GM23338 (cell line): ENCODE data around the gene CTCFL. TPM values are rescaled to one million over a fixed set of nuclear protein-coding genes. Genes with fewer than 3 reads are reported as not detected.
"Not testable (repeated sequence)": the region's sequence is repeated elsewhere in the genome, so short reads cannot be mapped to it uniquely, and the experiment has no call there.

Source experiments
- ATAC-seq: fragments of 200-7000 bp; cut with Tn5 transposase; 3 replicates; pipeline ENCODE4 v1.9.1; 2020
- DNase-seq: peaks from one replicate; pipeline ENCODE4 v3.0.0-alpha.2; 2015; ENCODE audit warnings: low spot score
- H2AFZ ChIP-seq: fragments of 200-600 bp; sonication (generic); 2 replicates; pipeline ENCODE4 v1.8.0; 2016; ENCODE audit warnings: antibody characterized with exemption, mild to moderate bottlenecking, moderate library complexity
- H3F3A ChIP-seq: fragments of 200-600 bp; sonication (generic); replicated peaks from 2 replicates; pipeline ENCODE4 v1.8.0; 2017; ENCODE audit warnings: antibody characterized with exemption, mixed run types, low read depth
- H3K27ac ChIP-seq: fragments of 200-600 bp; sonication (generic); 2 replicates; pipeline ENCODE4 v1.6.1; 2016; ENCODE audit warnings: low read depth
- H3K27me3 ChIP-seq: fragments of 200-600 bp; sonication (generic); 2 replicates; pipeline ENCODE4 v1.8.0; 2016; ENCODE audit warnings: mild to moderate bottlenecking, mixed run types, moderate library complexity; ENCODE audit not compliant: insufficient read depth
- H3K36me3 ChIP-seq: fragments of 200-600 bp; sonication (generic); 2 replicates; pipeline ENCODE4 v1.8.0; 2016; ENCODE audit warnings: mild to moderate bottlenecking; ENCODE audit not compliant: insufficient read depth
- H3K4me1 ChIP-seq: fragments of 200-600 bp; sonication (generic); 2 replicates; pipeline ENCODE4 v1.8.0; 2016; ENCODE audit warnings: mild to moderate bottlenecking, moderate library complexity; ENCODE audit not compliant: insufficient read depth
- H3K4me2 ChIP-seq: fragments of 200-600 bp; sonication (generic); 2 replicates; pipeline ENCODE4 v1.7.1; 2017; ENCODE audit warnings: mixed run types
- H3K4me3 ChIP-seq: fragments of 200-600 bp; sonication (generic); 2 replicates; pipeline ENCODE4 v1.6.1; 2016; ENCODE audit warnings: mixed run types
- H3K79me2 ChIP-seq: fragments of 200-600 bp; sonication (generic); replicated peaks from 2 replicates; pipeline ENCODE4 v1.8.0; 2017; ENCODE audit warnings: mild to moderate bottlenecking; ENCODE audit not compliant: insufficient read depth
- H3K9me2 ChIP-seq: fragments of 200-600 bp; sonication (generic); 2 replicates; pipeline ENCODE4 v1.8.0; 2017; ENCODE audit not compliant: insufficient read depth
- H4K20me1 ChIP-seq: fragments of 200-600 bp; sonication (generic); replicated peaks from 2 replicates; pipeline ENCODE4 v1.8.0; 2017; ENCODE audit warnings: mild to moderate bottlenecking; ENCODE audit not compliant: insufficient read depth
- H3K27ac Mint-ChIP-seq: 2 replicates; pipeline ENCODE4 v1.8.0; 2020; ENCODE audit warnings: inconsistent platforms, mild to moderate bottlenecking, moderate library complexity, mixed read lengths
- H3K27me3 Mint-ChIP-seq: 3 replicates; pipeline ENCODE4 v1.8.0; 2022; ENCODE audit warnings: low read depth, mild to moderate bottlenecking, moderate library complexity, mixed read lengths, inconsistent platforms; ENCODE audit not compliant: insufficient read depth, poor library complexity
- H3K36me3 Mint-ChIP-seq: 3 replicates; pipeline ENCODE4 v1.8.0; 2021; ENCODE audit warnings: low read depth, mild to moderate bottlenecking, inconsistent platforms, moderate library complexity, mixed read lengths
- H3K4me1 Mint-ChIP-seq: 3 replicates; pipeline ENCODE4 v1.8.0; 2020; ENCODE audit warnings: mild to moderate bottlenecking, inconsistent platforms, mixed read lengths
- H3K4me3 Mint-ChIP-seq: 3 replicates; pipeline ENCODE4 v1.8.0; 2021; ENCODE audit warnings: moderate library complexity, mild to moderate bottlenecking, inconsistent platforms, mixed read lengths
- H3K9me3 Mint-ChIP-seq: 3 replicates; pipeline ENCODE4 v1.8.0; 2020; ENCODE audit warnings: moderate library complexity, mild to moderate bottlenecking, inconsistent platforms, mixed read lengths
- CREB1 ChIP-seq: fragments of 250-450 bp; sonication (Bioruptor Pico); IDR thresholded peaks from 2 replicates; pipeline ENCODE4 v1.5.0; 2020; ENCODE audit warnings: low read depth, mild to moderate bottlenecking, moderate library complexity
- EZH2 ChIP-seq: fragments of 200-600 bp; sonication (generic); IDR thresholded peaks from one replicate; pipeline ENCODE4 v1.8.0; 2017; ENCODE audit warnings: antibody characterized with exemption, mild to moderate bottlenecking, low read depth; ENCODE audit not compliant: unreplicated experiment
- EZH2phosphoT487 ChIP-seq: fragments of 200-600 bp; sonication (generic); IDR thresholded peaks from one replicate; pipeline ENCODE4 v1.8.1; 2018; ENCODE audit warnings: antibody characterized with exemption; ENCODE audit not compliant: unreplicated experiment
- JUNB ChIP-seq: IDR thresholded peaks from one replicate; pipeline ENCODE4 v1.6.1; 2016; ENCODE audit warnings: antibody characterized with exemption; ENCODE audit not compliant: unreplicated experiment
- POLR2AphosphoS5 ChIP-seq: IDR thresholded peaks from 2 replicates; pipeline ENCODE4 v1.6.1; 2016; ENCODE audit warnings: antibody characterized with exemption, low read depth
- STAT1 ChIP-seq: IDR thresholded peaks from one replicate; pipeline ENCODE4 v1.6.1; 2016; ENCODE audit warnings: antibody characterized with exemption; ENCODE audit not compliant: unreplicated experiment
- ZNF114 ChIP-seq: fragments of 250-450 bp; sonication (Bioruptor Pico); IDR thresholded peaks from 2 replicates; pipeline ENCODE4 v1.5.0; 2020; ENCODE audit warnings: mild to moderate bottlenecking, moderate library complexity
- ZNF331 ChIP-seq: fragments of 250-450 bp; sonication (Bioruptor Pico); IDR thresholded peaks from 2 replicates; pipeline ENCODE4 v1.5.0; 2020; ENCODE audit warnings: low read depth, mild to moderate bottlenecking, moderate library complexity
- polyA plus RNA-seq: library from polyadenylated mRNA; unstranded; fragments of >200 nt; fragmentation: Nextera tagmentation; extraction: Ambion mirVana; gene quantifications from 2 replicates; pipeline ENCODE4 v1.2.1, GENCODE V29; 2016
- total RNA-seq: library from RNA; depleted of rRNA; stranded (reverse); fragments of >200 nt; shearing (Covaris generic); gene quantifications from 2 replicates; pipeline ENCODE4 v1.2.3, GENCODE V29; 2014
- TF ChIP-seq, protein P1 (sequence below), 2 experiments: fragments of 200-600 bp in 1 of 2; sonication (generic) in 1 of 2; conservative IDR thresholded peaks; 2 replicates each; pipeline versions ENCODE4 v1.5.1 to v1.6.1; 2016 to 2017; ENCODE audit warnings: antibody characterized with exemption in 2 of 2, low read depth in 2 of 2, mild to moderate bottlenecking in 2 of 2, moderate library complexity in 1 of 2

The CTCFL gene
- total and polyA plus RNA-seq, 2 experiments from 2014 or later, result 0.55 to 1.4 TPM

DNA sequence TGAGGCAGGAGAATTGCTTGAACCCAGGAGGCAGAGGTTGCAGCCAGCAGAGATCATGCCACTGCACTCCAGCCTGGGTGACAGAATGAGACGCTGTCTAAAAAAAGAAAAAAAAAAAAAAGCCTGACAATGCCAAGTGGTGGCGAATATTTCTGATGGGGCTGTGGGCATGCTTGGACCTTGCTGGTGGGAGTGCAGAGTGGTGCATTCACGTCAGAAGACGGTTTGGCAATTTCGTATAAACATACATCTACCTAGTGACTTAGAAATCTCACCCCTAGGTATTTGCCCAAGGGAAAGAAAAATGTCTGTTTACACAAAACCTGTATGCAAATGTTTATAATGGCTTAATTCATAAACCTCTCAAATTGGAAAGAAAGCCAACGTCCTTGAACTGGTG, 33.6 kb downstream of the CTCFL start:
- Mint-ChIP-seq H3K4me3 (no peak overlapping the region), H3K36me3 (no peaks in the 10 kb centered on the region), H3K9me3 (no peaks in the 10 kb centered on the region), H3K27ac (no peak overlapping the region), H3K27me3 (no peaks in the 10 kb centered on the region), H3K4me1 (peaks cover 9% of the 10 kb centered on the region; the same call in 2 of the 3 replicates)
- Histone ChIP-seq H3K4me3 (no peak overlapping the region), H3K4me1 (no peaks in the 10 kb centered on the region), H4K20me1 (no peaks in the 10 kb centered on the region), H3K36me3 (no peaks in the 10 kb centered on the region), H3K79me2 (no peaks in the 10 kb centered on the region), H3K27me3 (no peaks in the 10 kb centered on the region), H3F3A (no peaks in the 10 kb centered on the region), H3K27ac (no peak overlapping the region), H3K9me2 (no peaks in the 10 kb centered on the region), H3K4me2 (no peak overlapping the region), H2AFZ (no peak overlapping the region)
- ATAC-seq (no peak), DNase-seq (no peak)
- TF ChIP-seq POLR2AphosphoS5 (no peak), ZNF331 (no peak), EZH2 (no peak)

GRCh38 chr20:57488277-57488676, 36.7 kb downstream of the CTCFL start:
- H3K27ac Mint-ChIP-seq, H3K27me3 Mint-ChIP-seq, H4K20me1 ChIP-seq, H3K9me2 ChIP-seq, H3F3A ChIP-seq, DNase-seq, H3K27me3 ChIP-seq, H2AFZ ChIP-seq, H3K4me2 ChIP-seq, H3K4me3 Mint-ChIP-seq, H3K36me3 Mint-ChIP-seq, ATAC-seq, H3K27ac ChIP-seq, H3K9me3 Mint-ChIP-seq, H3K36me3 ChIP-seq, H3K79me2 ChIP-seq, H3K4me1 ChIP-seq, H3K4me3 ChIP-seq: not testable (repeated sequence)
- peaks cover 11% of the 10 kb centered on the region for H3K4me1 Mint-ChIP-seq

GRCh38 chr20:57485770-57486169, 39.2 kb downstream of the CTCFL start:
- Histone ChIP-seq H3K4me1 (peaks cover 17% of the 10 kb centered on the region), H3K36me3 (no peaks in the 10 kb centered on the region), H3K4me3 (no peak overlapping the region), H3K79me2 (no peaks in the 10 kb centered on the region), H4K20me1 (no peaks in the 10 kb centered on the region), H3K27me3 (no peaks in the 10 kb centered on the region), H3K4me2 (no peak overlapping the region), H3K27ac (no peak overlapping the region), H3F3A (no peaks in the 10 kb centered on the region), H2AFZ (no peak overlapping the region), H3K9me2 (no peaks in the 10 kb centered on the region)
- Mint-ChIP-seq H3K27ac (no peak overlapping the region), H3K36me3 (no peaks in the 10 kb centered on the region), H3K4me3 (no peak overlapping the region), H3K27me3 (peaks cover 2% of the 10 kb centered on the region), H3K4me1 (peaks cover 27% of the 10 kb centered on the region), H3K9me3 (no peaks in the 10 kb centered on the region)
- TF ChIP-seq JUNB (no peak), EZH2phosphoT487 (no peak), CREB1 (CRISPR knock-in tag) (no peak), EZH2 (no peak), STAT1 (no peak), ZNF331 (no peak)
- no peak for ATAC-seq
- DNase-seq, result no peak

DNA sequence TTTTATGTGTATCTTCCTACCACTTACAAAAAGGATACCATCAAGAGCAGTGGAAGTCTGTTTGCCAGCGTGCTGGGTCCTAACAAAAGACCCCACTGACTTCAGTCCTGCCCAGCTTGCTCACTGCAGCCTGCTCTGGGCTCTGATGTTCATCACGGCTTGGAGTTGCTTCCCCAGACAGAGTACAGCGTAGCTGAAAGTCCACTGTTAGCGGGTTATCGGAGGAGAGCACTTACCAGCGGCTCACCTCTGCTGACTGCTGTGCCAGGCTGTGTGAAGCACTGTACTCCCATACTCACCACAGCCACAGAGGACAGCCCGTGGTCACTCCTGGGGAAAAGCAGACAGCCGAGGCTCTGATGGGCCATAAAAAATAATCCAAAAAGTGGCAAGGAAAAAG, 40.2 kb downstream of the CTCFL start:
- H3K4me2 ChIP-seq, result no peak overlapping the region
- H3K27ac ChIP-seq, result no peak overlapping the region
- H3K27me3 ChIP-seq, result no peaks in the 10 kb centered on the region
- H3K79me2 ChIP-seq, result no peaks in the 10 kb centered on the region
- no peaks in the 10 kb centered on the region for H3K36me3 ChIP-seq
- H4K20me1 ChIP-seq, result no peaks in the 10 kb centered on the region
- no peaks in the 10 kb centered on the region for H3F3A ChIP-seq
- H3K4me3 ChIP-seq, result no peak overlapping the region
- Mint-ChIP-seq H3K27ac (no peak overlapping the region), H3K4me1 (peaks cover 31% of the 10 kb centered on the region), H3K27me3 (peaks cover 2% of the 10 kb centered on the region), H3K9me3 (no peaks in the 10 kb centered on the region), H3K36me3 (no peaks in the 10 kb centered on the region), H3K4me3 (no peak overlapping the region)
- DNase-seq (no peak), ATAC-seq (no peak)
- no peak overlapping the region for H2AFZ ChIP-seq
- no peaks in the 10 kb centered on the region for H3K9me2 ChIP-seq
- H3K4me1 ChIP-seq, result peaks cover 17% of the 10 kb centered on the region
- TF ChIP-seq, protein P1, sequence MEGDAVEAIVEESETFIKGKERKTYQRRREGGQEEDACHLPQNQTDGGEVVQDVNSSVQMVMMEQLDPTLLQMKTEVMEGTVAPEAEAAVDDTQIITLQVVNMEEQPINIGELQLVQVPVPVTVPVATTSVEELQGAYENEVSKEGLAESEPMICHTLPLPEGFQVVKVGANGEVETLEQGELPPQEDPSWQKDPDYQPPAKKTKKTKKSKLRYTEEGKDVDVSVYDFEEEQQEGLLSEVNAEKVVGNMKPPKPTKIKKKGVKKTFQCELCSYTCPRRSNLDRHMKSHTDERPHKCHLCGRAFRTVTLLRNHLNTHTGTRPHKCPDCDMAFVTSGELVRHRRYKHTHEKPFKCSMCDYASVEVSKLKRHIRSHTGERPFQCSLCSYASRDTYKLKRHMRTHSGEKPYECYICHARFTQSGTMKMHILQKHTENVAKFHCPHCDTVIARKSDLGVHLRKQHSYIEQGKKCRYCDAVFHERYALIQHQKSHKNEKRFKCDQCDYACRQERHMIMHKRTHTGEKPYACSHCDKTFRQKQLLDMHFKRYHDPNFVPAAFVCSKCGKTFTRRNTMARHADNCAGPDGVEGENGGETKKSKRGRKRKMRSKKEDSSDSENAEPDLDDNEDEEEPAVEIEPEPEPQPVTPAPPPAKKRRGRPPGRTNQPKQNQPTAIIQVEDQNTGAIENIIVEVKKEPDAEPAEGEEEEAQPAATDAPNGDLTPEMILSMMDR (conservative IDR thresholded peaks at IDR 0.05; ENCODE audit: low read depth in 2 of 2), result no peak
- TF ChIP-seq POLR2AphosphoS5 (no peak), ZNF114 (CRISPR knock-in tag) (no peak), ZNF331 (no peak)
